NCI-H524 treated with DMSO at 0.1 percent for 48 hours (cell line): ENCODE results near the gene CENPM.

Experiments used
- DNase-seq: peaks from one replicate; lab custom pipeline; 2025; lab: John Stamatoyannopoulos, UW

CENPM gene

DNA sequence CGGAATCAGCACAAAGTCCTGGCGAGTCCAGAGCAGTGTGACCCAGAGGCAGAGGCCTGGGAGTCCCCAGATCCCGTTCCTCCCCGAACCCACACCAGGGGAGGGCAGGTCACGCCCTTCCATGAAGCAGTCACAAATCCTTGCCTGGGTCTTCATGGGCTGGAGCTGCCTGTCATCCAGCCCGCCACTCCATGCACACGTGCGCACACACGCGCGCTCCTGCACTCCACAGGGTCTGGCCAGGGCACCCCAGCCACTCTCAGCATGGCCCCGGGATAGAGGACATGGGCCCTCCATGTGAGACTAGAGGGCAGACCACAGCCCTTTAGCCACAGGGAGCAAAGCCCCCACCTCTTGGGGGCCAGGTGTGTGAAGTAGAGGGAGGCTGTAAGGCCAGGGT, 14.6 kb downstream of the CENPM start:
- DNase-seq, result no peak

DNA sequence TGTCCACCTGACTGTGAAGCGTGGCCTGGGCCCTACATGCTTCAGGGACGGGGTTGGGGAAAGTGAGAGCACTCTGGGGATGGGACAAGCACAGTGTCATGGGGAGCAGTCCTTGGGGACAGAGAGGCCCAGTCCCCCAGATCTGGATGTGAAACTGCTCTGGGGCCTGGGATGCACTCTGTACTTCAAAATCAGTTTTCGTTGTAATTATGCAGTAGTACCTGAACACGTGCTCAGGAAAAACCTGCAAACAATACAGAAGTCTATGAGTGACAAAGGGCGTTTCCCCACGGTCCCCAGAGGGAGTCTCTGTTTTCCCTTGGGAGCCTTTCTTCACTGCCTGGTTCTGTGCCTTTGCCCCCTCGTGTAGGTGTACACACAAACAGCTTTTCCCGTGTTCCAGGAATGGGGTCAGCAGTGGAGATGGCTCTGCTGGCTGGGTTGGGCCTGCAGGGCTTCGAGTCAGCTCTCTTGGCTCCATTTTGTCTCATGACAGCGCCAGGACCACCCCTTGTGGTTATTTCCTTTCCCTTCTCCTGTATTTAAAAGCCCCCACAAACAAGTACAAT, 15.2 kb downstream of the CENPM start:
- DNase-seq, result no peak

DNA sequence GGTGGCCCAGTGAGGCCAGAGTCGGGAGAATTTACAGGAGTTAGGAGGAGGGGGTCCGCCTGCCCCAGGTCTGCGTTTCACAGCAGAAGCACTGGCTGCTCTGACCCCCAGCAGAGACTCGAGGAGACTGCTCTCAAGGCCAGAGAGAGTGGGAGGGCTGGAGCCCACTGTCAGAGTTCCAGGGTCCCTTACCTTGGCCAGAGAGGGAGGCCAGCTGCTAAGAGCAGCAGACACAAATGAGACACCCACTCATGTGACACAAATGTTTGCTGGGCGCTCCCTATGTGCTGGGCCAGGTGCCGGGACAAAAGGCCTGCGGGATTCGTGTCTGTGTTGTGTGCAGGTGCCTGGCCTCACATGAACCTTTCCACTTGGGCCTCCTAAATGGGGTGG, 17.5 kb downstream of the CENPM start:
- DNase-seq, result no peak

DNA sequence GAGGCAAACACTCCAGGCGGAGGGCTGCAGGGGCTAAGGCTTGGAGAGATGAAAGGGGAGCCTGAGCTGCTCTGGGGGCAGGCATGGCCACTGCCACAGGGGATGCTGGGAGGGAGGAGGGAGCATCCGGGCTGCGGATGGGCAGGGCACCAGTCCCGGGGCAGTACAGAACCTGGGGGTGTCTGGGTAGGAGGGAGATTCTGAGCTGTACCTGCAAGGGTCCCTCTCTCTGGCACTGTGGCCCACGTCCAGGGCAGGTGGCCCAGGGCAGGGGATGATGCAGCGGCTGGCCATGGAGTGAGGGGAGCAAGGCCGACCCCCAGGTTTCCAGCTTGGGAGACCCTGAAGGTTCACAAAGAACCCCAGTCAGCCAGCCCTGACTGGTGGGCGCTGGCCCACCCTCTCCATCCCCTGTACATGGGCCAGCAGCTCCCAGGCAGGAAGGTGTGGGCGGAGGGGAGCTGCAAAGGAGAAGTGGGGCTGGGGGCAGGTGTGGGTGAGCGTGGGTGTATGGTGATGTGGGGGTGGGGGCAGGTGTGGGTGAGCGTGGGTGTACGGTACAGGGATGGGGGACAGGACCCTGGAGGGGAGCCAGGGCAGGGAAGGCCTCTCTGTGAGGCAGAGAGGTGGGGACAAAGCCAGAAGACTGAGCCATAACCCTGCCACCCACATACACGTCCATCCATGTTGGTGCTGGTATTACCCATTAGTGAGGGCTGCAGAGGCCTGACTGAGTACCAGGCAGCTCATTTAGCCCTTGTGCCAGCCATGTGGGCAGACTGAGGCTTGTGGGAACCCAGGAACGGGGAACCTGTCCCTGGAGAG, 18.1 kb downstream of the CENPM start:
- no peak for DNase-seq

DNA sequence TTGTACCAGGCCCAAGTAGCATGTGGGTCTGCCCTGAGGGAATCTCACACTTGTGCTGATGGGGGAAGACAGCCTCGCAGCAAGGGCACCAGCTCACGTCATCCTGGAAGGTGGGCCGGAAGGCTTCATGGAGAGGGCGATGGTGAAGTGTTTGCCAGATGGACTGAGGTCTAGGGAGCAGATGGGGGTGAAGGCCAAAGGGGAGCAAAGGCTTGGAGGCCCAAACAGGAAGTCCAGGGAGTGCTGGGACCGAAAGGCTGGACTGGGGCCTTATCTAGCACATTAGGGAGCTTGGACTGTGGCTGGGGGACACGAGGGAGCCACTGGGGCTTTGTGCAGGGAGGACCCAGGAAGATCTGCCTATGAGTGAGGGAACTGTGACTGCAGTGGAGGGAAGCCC, 19.1 kb downstream of the CENPM start:
- peak; percentile 31 for DNase-seq

DNA sequence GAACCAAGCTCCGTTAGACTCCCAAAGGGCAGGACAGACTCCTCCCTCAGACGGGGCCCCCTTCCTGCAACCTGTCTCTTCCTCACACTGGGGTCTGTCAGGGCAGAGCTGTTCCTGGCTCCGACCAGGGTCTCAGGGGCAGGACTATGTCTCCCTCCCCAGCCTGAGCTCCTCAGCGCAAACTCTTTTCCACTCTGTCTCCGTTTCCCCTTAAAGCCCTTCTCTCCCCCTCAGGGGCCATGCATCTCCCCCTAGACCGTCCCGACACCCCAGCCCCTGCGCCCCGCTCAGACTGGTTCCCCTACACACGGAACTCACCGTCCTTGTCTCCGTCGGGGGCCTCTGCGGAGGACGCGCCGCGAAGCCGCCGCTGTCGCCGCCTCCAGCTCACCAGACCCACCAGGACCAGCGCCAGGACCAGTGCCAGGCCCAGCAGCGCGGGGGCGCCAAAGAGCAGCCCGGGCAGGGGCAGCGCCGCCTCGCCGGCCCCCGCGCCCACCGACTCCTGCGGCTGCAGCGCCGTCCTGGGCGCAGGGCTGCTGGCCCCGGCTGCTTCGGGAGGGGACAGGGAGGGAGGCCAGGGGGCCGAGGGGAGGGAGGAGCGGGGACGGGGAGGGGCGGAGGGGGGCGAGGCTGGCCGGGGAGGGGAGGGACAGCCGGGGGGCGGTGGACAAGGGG, 21.0 kb downstream of the CENPM start:
- DNase-seq, result no peak

DNA sequence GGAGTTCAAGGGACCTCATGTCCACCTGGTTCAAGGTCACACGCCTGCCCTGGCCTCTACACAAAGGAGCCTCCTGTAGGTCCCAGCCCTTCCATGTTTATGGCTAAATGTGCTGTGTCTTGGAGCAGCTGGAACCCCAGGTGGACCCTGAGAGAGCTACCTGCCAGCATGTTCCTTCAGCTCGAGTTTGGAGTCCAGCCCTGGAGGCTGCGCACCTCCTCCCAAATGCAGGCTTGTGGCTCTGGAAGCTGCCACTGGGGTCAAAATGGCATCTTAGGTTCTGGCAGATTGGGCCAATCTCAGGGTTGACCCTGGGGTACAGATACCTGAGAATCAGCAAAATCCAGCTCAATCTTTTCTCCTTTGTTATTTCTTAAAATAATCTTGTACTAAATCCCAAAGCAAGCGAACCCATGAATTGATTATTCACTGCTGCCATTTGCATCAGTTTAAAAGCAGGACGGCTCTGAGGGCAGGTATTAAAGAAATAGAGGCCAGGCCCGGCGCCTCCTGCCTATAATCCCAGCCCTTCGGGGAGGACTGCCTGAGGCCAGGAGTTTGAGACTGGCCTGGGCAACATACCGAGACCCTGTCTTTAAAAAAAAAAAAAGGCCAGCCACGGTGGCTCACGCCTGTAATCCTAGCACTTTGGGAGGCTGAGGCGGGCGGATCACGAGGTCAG, 23.2 kb downstream of the CENPM start:
- no peak for DNase-seq

DNA sequence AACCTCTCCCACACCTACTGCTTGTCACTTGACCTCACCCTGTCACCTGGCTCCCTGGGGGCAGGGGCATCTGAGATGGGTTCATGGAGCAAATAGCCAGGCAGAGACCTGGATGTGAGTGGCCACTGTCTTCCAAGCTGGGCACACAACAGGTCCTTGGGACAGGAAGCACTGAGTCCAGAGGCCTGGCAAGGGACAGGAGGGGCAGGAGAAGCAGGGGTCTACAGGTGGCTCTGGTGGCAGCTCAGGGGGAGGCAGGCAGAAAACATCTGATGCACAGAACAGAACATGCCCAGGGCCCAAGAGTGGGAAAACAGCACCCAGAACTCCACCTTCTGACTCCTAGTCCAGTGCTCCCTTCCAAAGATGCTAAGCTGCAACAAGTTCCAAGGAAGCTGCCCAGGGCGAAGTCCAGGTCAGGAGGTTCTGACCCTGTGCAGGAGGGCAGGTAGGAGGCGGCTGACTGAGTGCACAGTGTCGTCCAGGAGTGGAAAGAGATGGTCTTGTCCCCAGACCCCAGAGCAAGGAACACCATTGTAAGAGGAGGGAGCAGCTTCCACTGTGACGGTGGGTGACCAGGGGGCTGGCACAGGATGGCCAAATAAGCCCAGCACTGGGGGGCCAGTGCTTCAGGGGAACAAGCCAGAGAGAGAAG, 23.9 kb downstream of the CENPM start:
- DNase-seq, result no peak

DNA sequence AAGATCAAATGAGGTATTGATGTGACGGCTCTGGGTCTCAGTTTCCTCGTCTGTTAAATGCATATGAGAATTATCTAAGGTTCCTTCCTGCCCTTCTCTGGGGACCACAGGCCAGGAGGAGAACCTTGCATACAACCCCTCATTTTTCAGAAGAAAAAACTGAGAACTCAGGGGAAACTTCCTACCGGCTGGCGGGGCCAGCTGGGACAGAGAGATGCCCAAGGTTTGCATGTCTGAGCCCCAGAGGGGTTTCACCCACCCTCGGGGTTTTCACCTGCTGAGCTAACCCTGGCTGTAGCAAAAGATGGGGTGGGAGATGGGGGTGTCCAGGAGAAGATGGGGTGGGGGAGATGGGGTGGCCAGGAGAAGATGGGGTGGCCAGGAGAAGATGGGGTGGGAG, 24.6 kb downstream of the CENPM start:
- DNase-seq, result no peak

DNA sequence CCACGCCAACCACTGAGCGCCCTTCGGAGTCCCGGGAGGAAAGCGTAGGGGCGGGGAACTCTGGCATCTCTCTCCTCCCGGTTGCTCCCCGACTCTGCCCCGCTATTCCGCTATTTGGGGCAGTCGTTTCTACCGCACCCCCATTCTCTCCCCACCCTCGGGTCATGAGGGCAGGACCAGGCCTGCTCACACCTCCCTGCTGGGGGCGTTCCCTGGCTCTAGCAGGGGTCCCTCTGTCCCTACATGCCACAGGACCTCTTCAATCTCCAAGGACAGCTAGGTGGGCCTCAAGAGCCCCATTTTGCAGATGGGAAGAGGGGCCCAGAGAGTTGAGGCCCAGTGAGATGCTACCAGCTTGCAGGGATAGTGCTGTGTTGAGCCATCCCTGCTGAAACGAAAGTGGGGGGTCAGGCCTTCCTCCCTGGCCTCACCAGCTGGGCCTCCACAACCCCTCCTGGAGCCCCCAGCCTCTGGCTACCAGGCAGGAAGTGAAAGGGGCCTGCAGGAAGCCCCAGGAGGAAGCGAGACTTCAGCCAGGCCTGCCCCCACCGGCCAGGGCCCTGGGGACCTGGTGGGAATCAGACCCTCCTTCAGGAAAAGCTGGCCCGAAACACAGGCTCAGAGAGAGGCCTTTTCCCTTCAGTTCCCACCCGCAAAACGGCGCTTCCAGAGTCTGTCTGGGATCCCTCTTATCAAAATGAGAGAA, 26.5 kb downstream of the CENPM start:
- no peak for DNase-seq

DNA sequence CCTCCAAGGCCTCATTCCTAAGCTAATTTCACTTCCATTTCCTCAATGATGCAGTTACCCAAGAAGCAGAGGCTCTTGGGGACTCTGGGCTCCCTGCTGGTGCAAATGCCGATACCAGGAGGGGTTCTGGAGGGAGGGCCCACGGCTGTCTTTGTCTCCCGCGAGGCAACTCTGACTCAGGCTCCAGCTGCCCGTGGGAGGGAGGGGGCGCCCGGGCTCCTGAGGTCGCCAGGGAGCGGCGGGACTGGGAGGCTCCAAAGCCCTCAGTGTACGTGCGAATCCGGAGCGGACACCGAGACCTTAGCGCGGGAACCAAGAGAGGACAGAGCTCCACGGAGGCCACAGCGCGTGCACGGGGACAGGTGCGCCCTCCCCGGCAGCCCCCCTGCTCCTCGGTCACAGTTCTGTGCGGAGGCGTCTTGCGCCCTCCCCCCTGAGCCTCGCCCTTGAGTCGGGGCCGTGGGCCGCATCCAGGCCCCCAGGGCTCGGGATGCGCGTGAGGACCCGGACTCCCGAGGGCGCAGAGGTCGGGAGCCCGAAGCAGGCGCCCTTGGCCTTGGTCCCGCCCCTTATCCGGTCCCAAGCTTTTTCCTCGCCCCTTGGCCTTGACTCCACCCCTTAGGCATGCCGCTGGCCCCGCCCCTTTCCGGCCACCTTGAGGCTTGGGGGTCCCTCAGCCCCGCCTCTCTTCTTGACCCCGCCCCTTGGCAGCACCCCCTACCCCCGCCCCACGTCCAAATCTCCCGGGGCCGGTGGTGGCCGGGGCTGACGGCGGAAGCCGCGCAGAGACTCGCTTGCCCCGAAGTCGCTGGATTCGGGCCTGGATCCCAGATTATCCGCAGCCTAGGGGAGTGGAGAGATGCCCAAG, 27.4 kb downstream of the CENPM start:
- DNase-seq, result no peak

DNA sequence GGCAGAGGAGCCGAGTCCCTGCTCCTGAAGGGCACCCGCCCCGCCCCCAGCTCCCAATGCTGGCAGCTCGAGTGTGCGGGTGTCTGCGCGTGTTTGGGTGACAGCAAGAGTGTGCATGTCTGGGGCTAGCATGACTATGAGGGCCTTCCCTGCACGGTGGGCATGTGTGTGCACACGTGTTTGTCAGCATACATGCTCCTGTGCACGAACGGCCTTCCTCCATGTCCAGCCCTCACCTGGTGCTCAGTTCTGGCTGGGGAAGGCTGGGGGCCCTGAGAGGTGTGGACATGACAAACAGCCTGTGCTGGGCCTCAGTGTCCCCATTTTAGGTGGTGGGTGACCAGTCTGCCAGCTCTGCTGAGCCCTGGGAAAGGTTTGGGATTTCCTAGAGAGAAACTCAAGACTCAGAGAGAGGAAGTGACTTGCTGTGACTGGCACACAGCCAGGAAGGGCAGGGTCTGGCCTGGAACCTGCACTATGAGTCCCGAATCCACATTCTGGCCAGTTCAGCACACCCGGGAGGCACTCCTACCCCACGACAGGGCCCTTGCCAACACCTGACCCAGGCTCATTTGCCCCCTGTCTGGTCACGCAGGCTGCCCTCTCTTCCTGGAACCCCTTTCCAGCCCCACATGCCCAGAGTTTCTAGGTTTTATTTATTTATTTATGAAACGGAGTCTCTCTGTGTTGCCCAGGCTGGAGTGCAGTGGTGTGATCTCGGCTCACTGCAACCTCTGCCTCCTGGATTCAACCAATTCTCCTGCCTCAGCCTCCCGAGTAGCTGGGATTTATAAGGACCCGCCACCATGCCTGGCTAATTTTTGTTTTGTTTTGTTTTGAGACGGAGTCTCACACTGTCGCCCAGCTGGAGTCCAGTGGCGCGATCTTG, 28.8 kb downstream of the CENPM start:
- no peak for DNase-seq

DNA sequence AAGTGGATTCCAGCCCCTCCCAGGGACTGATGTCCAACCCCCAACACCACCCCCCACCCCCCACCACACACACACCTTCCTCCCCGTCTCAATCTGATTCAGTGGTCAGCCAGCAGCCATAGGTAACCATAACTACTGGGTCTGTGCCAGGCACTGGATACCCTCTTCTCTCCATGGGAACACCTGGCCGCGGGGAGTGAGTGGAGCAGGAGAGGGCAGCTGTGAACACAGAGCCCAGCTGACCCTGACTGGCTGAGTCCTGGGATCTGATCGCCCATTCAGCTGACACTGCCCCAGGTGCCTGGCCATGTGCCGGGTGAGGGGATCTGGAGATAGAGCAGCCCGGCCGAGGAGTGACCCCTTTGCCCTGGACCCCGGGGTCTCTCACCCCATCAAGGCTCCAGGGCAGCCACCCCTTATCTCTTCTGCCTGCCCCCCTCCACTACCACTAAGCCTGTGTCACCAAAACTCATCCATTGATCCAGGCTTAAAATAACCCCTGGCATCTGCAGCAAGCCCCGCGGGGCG, 29.5 kb downstream of the CENPM start:
- no peak for DNase-seq

DNA sequence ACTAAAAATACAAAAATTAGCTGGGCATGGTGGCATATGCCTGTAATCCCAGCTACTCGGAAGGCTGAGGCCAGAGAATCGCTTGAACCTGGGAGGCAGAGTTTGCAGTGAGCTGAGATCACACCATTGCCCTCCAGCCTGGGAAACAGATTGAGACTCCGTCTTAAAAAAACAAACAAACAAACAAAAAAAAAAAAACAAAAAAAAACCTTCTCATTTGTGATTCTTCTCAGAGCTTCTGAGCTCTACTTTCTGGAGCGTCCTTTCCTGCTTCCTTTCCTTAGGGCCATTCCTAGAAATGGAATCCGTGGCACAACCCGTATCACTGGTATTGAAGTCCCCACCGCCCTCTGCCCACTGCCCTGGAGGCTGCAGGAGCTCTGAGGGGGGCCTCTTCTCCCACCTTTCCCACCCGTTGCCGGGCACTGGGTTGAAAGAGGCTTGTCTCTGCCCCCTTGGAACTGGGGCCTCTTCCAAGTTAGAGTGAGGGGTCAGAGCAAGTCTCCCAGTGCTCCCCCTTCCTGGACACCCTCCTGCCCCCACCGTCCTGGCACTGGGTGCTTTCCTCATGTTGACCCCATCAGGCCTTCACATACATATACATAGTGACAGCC, 30.1 kb downstream of the CENPM start:
- no peak for DNase-seq

DNA sequence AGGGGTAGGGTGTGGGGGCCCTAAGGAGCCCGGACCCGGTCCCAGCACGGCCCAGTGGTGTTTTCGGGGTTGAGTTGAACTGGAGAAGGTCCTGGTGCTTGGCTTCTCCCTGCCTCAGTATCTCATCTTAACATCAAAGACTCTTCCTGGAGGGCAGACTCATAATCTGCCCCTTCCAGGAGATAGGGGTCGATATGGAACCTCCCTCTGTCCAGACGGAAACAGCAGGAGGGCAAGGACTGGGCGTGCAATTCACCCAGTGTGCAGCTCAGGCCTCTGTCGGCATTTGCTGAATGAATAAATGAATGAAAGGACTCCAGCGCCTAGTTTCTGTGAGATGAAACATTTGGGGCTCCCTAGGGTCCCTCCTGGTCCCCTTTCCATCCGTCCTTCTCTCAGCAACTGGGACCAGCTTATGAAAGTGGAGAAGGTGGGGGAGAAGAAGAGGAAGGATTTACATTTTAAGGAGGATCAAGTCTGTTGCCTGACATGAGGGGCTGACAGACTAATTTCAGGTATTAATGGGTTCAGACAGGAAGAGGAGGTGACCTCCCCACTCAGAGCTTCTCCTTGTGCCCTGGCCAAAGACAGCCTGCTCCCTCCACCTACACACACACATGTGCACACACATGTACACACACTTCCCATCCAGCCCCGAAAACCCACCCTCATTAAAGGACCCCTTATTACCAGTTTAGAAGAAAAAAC, 31.0 kb downstream of the CENPM start:
- no peak for DNase-seq

DNA sequence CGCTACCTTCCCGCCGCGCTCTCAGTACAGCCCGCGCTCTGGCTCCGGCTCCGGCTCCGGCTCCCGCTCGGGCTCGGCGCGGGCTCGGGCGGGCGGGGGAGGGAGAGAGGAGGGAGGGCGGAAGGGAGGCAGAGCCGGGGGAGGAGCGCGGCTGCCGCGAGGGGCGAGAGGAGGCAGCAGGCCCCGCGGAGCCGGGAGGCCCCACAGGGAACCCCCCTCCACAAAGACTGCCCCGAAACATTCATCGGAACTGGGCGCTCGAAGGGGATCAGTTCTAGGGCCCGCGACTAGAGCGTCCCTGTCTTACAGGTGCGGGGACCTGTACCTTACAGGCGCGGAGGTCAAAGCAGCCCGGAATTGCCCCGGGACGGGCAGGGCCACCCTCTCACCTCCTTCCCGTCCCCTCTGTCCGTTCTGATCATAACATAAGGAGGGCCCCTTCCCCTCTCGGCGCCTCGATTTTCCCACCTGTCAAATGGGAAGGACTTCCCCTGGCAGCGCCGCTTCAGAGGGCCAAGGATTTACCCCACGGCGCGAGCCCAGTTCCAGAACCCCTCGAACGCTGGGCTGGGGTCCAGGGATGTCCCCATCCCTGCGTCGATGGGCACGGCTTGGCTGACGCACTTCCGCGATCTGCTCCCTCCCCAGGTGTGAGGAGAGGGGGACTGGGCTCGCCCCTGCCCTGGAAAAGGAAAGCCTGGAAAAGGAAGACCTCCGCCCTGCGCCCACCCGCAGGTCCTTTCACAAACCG, 31.7 kb downstream of the CENPM start, which contains the start of gene SHISA8:
Gene SHISA8, minus strand, starts transcription at position 40 of the 751 bp plus-strand sequence. CDS start 407 bp downstream, outside the sequence.
- no peak for DNase-seq

DNA sequence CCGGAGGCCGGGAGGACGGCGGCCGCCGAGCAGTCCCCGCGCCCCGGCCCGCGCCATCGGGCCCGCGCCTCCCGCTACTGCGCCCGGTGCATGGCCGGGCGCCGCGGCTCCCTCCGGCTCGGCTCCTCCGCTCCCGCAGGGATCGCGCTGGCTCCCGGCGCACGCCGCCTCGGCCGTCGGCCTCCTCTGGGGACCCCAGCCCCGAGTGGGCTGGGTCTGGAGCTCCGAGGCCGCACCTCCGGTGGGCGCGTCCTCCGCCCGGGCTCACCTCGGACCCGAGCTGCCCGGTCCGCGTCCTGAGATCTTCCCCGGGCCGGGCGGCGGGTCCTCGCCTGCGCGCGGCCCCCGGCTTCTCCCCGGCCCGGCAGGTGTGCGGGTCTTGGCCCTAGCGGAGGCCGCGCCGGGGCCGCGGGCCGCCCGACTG, 32.3 kb downstream of the CENPM start:
- DNase-seq, result no peak
